Endometrial microvascular endothelial cells (primary cell): ENCODE results near the gene MARCHF10. TPM values are rescaled to one million over a fixed set of nuclear protein-coding genes. Genes with fewer than 3 reads are reported as not detected.
"Not testable (repeated sequence)": the region's sequence is repeated elsewhere in the genome, so short reads cannot be mapped to it uniquely, and the experiment has no call there.

Experiments
- in situ Hi-C: cut with HindIII; loops from 2 replicates; pipeline ENCODE4 v1.10.0; 2017; ENCODE audit warnings: low sequenced_read_pairs, low pct_unique_long_range_greater_than_20kb; ENCODE audit errors: inconsistent ontology term
- total RNA-seq: library from RNA; depleted of rRNA; stranded (reverse); fragments of >200 nt; gene quantifications from one replicate; pipeline ENCODE4 v1.2.3, GENCODE V29; 2015; ENCODE audit errors: inconsistent ontology term

Gene MARCHF10
- total RNA-seq, 1 donor from 2014 or later = not detected

DNA sequence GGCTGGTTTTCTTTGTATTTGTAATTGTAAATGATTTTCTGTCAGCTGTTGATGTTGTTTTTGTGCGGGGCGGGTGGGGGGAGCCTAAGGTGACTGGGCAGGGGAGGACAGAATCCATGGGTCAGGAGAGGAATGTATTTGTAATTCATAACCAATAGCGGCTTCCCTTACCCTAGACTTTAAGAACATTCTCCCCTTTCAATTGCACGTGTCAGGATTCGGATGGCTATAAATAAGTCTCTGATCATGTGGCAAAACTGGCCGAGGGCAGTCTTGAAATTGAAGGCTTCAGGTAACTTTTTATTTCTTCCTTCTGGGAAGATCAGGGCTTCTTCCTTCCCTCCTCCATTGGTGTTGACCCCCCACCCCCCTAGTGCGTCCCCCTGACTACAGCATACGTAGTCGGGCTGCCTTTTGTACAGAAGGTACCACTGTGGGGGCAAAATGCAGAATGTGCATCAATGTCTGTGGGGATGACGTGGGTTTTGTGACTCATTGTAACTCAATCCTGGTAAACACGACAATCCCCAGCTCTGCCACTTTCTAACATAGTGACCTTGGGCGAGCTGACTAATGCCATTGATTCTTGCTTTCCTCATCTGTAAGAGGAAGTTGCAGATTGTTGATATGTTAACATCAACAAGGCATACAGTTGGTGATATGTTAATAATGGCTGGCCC lies 16.2 kb downstream of the MARCHF10 start:
- in situ Hi-C loops = no loop called here

DNA sequence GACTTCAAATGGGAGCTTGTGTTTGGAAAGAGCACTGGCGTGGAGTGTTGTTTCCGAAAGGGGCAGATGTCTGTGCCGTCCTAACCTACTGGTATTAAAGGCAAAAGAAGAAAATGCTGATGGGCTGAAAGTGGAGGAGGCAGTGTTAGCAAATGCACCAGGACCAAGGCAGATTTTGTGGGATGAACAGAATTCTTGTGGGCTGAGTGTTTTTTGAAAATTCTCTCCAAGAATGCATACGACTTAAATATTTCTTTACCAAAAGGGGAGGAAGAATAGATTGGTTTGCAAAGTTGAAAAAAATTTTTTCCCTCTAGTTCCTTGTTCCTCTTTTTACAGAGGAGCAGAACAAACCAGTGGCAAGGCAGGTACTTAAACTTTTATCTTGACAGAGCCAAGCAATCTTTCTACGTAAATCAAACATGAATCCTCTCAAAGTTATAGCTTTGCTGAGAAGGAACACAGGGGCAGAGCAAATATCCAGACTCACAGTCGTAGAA lies 16.8 kb downstream of the MARCHF10 start:
- in situ Hi-C loops = no loop called here

DNA sequence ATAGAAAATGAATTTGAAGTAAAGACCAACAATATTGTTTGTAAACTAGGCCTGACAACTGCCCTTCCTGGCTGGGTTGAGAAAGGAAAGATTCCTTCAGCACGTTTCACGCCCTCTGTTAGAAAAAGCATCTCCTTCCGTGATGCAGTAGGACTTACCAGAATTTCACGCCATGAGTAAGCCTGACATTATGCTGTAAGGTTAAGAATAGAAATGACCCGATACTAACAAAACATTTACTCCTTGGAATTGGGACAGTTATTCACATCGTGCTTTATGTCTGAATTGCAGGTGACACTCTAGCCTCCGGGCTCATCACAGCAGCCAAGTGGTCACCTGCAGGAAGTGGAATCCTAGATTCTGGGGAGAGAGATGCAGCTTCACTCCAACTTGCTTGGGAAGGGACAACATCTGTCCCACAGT lies 17.5 kb downstream of the MARCHF10 start:
- in situ Hi-C loops = no loop called here

DNA sequence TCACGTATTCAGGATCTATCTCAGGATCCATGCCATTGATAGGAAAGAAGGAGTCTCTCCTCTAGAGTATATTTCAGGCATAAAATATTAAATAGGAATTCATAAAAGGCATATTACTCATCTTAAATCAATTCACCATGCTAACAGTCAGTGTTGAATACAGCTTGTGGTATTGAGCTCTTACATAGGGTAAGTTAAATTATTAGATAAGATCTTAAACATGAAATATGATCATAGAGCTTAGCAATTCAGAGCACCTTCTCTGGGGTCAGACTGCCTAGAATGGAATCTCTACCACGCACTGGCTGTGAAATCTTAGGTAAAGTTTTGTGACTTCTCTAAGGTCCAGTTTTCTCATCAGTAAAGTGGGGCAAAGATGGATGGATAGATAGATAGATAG lies 20.7 kb downstream of the MARCHF10 start:
- in situ Hi-C loops = no loop called here

DNA sequence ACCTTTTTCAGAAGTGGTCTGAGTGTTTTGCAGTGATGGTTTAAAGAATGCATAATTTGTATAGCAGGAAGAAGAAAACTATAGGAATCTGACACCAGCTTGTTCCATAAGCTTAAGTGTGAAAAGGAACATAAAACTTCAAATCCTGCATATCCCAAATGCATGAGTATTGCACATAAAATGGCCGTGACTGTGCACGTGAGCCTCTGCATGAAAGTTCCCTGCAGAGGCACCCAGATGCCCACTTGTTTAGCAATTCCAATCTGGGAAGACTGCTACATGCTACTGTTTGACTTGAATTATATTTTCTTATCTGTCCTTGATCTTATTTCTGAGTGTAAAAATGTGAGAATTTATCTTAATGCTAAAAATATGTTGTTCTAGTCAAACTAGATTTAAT lies 21.5 kb downstream of the MARCHF10 start:
- in situ Hi-C loops = no loop called here

DNA sequence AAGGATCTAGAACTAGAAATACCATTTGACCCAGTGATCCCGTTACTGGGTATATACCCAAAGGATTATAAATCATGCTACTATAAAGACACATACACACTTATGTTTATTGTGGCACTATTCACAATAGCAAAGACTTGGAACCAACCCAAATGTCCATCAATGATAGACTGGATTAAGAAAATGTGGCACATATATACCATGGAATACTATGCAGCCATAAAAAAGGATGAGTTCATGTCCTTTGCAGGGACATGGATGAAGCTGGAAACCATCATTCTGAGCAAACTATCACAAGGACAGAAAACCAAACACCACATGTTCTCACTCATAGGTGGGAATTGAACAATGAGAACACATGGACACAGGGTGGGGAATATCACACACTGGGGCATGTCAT lies 22.1 kb downstream of the MARCHF10 start:
- in situ Hi-C loops = not testable (repeated sequence)

DNA sequence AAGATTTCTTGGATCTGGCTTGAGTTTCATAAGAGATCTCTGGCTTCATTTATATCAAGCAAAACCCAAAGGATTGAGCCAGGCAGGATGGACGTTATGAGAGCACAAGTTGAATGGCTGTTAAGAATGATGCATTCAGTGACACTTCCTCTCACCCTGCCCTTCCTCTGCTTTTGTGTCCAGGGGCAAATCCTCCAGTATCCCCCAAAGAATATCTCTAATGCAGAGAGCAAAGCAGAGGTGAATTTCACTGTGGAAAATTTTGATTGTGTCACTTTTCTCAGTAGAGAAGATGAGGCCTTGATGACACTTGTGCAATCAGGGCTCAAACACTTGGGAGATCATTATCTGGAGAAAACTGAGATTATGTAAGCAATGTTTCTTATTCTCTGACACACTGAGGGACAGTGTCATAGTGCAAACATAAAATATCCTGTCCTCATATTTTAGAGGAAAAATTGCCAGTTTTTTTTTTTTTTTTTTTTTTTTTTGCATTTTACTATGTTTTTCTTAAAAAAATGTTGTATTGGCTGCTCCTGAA lies 25.3 kb downstream of the MARCHF10 start:
- in situ Hi-C loops = no loop called here

DNA sequence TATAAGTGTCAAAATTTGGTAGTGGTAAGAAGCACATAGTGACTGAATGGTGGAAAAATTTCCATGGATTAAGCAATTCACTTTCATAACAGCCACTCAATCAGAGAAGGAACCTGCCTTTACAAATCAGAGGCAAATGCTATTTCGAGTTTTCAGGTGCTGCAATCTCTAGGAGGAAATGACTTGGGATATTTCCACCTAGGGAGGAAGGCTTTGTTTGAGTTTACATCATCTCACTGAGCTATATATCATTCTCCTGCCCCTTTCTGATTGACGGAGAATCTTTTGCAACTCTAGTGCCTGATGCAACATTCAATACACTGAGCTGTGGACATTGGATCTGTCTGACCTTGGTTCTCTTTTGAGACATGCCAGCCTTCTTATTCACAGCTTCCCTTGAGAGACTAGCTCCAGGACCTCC lies 26.3 kb downstream of the MARCHF10 start:
- in situ Hi-C loops = no loop called here

DNA sequence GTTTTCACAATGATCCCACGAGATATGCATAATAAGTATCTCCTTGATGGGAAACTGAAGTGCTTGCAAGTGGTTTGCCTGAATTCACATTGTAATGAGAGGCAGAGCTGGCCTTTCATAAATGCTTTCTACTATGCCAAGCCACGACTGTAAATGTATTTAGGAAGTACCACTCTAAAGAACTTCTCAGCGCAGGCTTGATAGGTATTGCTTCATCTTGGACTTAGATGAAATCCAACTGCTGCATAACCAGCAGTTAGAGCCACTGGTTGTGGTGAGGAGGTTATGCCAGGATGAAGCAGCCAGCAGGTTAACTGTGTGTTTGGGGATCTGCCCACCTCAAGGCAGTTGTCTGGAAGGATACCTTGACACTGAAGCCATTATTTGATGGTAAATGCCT lies 26.8 kb downstream of the MARCHF10 start:
- in situ Hi-C loops = no loop called here

DNA sequence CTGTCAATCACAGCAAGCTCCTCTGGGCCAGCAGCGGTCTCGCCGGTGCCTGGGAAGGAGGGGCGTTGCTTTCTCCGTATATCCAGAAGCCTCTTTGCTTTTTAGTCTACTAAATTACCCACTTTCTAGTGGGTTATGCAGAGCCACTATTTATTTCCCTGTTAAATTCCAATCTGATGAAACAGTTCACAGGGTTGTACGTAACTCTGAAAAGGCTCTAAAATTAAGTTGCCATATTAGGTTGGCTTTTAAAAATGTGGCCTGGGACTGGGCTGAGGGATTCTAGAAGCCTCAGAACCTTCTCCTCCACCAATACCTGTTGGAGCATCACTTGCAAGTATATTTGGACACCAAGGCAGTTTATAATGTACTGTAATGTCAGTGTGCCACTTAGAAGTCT lies 27.2 kb downstream of the MARCHF10 start:
- in situ Hi-C loops = no loop called here

DNA sequence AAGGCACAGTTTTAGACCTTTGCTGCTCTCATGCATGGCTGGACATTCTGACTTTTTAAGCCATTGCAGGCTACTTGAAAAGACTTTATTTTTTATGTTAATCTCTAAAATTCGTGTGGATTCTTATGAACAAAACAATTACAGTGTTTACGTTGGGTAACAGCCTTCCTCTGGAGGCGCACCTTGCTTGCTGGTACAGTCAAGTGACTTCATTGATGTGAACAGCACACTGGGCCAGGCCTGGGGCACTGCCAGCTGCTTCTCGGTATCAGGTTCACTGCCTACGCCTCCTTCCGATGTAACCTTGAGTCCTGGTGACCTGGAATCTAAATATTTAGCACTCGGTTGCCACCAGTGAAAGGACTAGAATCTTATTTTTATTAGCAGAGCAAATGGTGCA lies 27.8 kb downstream of the MARCHF10 start:
- in situ Hi-C loops = no loop called here

DNA sequence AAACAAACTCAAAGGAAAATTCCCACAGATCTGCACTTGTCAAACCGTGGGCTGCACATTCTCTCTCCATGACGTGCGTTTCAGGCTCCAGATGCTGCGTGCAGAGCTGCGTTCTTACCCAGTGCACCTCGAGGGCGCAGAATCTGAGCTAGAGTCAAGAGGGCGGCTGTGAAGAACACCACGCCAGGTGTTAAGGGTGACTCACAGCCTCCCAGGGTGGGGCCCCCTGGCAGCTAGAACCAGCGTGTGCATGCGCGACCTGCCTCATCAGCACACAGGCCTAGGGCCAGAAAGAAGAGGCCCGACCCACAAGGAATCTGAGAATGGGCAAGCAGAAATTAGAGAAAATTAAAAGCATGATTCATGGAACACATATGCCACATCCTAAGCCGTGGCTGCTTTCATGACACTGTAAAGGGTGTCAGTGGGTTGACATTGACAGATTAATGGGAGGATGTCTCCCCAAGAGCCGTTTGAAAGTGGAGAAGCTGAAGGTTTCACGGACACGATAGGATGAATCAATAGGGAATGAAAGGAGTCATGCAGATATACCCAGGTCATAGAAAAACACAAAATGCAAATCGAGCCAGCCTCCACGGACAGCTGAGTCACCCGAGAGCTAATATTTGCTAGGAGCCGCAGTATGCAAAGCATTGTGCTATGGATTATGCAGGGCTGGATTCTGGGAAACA lies 29.0 kb downstream of the MARCHF10 start:
- in situ Hi-C loops = no loop called here

DNA sequence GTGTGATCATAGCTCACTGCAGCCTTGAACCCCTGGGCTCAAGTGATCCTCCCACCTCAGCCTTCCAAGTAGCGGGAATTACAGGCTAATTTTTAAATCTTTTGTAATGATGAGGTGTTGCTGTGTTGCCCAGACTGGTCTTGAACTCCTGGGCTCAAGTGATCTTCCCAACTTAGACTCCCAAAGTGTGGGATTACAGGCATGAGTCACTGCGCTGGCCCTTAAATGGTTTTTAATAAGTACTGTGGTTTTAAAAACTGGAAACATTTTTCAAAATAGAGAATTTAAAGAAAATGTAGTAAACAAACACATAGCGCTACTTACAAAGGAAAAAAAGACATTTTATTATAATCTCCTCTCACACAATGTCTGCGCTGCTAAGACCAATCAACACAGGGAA lies 32.2 kb downstream of the MARCHF10 start:
- in situ Hi-C loops = no loop called here

DNA sequence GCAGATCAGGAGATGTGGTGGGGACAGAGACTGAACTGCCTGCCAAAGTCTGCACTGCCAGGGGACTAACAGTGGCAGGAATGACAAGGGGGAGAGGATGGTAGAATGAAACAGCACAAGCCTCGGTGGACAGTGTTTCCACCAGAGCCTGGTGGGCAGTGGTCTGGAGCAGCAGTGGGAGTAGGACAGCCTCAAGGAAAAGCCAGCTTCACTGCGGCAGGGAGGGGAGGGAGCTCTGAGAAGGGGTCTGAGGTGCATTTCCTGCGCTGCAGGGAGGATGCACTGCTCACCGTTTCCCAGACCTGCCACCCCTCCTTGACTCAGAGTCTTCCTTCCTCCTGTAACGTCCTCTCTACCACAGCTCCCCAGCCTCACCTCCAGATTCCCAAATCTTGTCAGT lies 33.8 kb downstream of the MARCHF10 start:
- in situ Hi-C loops = no loop called here

DNA sequence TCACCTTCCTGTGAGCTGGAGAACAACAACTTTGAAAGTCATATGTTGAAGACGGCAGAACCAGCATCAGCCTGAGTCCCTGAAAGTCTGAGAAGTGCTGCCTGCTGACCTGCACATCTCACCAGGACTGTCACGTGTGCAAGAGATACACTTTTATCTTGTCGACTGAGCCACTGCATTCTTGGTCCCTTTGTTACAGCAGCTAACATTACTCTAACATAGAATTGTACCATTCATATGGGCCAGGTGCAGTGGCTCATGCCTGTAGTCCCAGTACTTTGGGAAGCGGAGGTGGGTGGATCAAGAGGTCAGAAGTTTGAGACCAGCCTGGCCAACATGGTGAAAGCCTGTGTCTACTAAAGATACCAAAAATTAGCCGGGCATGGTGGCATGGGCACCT lies 40.1 kb downstream of the MARCHF10 start:
- in situ Hi-C loops = no loop called here

DNA sequence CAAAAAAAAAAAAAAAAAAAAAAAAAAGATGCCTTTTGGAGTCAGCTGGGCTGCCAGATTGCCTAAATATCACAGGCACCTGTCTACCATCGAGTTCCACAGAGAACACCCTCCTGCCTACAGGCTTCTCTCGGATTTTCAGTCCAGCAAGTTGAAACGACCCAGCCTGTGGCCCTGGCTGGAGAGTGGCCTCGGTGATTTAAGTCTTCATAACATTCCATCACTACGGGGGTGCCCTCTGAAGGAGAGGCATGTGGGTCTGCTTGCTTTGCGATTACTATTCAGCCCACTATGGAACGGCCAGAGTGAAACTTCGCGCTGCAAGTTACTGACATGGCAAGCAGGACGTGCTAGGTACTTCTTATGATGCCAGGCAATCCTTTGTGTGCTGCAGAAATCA lies 42.8 kb downstream of the MARCHF10 start:
- in situ Hi-C loops = no loop called here

DNA sequence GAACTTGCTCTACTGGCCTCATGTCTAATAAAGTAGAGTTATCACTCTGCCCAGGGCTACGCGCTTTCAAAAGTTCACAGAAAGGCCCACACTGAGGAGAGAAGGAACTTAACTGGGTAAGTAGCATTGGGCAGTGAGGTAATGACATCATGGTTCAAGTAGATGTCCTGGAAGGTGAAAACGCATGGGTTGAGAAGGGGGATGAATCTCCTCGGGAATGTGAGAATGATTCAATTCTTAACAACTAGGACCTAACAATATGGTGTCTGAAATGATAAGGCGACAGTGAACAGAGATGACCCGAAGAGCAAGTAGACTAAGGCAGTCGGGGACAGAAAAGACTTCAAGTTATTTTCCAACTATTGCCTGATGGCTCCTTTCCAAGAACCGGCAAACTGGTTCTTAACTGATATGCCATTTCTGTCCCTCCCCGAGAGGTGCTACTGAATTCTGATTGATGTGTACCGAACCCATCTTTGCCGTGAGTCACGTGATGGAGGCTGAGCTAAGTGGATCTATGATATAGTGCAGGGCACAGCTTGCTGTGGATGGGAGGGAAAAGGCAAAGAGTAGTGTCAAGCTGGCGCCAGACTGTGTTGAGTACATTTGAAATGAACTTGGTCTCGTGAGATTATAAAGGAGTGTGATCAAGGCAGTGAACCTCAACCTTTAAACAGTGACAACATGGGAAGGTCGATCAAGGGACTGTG lies 44.1 kb downstream of the MARCHF10 start:
- in situ Hi-C loops = no loop called here

DNA sequence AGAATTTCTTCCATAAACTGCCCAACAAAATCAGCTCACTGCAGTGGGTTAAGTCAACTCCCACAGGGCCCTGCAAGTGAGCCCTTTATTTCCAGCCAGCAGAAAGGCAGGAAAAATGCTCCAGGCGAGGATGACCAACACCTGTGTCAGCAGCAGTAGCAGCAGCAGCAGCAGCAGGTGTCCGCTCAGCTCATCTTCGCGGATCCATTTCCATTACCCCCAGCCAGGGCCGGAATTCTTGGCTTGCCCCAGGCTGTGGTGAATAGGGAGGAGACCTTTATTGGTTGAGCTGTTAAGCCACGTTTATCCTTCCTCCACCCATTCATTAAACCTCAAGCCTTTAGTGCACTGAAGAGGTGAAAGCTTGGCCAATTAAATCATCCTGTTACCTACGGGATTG lies 46.2 kb downstream of the MARCHF10 start:
- in situ Hi-C loops = no loop called here

DNA sequence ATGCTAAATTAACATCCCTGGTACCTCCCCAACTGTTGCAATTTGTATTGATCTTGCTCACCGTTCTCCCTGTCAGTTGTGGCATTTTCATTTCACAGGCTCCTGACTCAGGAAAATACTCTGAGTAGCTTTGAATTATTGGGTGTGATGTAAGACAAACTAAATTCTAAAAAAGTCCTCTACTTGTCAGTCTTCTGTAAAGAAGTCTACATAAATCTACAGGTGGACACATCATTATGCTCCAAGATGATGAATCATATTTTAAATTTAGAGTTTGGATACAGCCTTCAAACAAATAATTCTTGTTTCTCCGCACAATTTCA lies 47.2 kb downstream of the MARCHF10 start:
- in situ Hi-C loops = no loop called here
